Measurements from ENCODE around the gene PSMB10.

DNA sequence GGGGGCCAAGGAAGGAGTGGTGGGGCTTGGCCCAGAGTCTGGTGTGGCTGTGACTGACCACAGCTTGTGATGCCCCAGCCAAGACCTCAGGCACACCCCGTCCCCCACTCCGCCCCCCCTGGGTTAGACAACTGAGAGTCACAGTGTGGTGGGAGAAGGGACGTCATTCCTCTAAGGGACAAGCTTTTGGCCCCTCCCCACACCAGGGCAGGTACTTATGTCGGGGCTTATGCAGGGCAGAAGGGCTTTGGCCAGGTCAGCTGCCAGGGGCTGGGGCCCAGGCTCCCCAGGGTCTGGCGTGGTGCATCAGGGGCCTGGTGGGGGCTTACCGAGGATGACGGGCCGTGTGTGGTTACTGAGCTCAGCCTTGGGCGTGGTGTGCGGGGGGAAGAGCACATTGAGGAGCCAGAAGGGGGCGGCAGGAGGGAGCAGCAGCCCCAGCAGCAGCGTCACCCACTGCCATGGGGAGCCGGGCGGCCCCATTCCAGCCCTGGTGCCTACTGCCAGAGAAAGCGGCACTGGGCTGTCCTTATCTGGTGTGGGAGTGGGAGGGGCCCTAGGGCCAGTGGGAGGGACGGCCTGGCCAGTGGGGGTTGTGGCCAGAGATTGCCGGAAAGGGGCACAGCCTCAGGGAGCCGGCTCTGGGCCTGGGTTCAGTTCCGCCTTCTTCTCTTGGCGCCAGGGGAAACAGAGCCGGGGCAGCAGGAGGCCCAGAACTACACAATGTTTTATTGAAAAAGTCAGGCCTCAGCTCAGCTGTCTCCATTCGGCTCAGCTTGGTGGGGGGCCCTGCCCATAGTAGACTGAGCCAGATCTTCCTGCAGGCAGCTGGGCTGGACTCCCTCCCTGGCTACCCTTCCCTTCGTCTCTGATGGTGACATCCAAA is 7.2 kb upstream of the PSMB10 start, which contains the start of gene LCAT:
- TF ChIP-seq CEBPB (IDR thresholded peaks at IDR 0.05; ENCODE audit: low read depth) = no peak
- no peak for TF ChIP-seq POLR2A (IDR thresholded peaks at IDR 0.05; ENCODE audit: borderline replicate concordance, extremely low read depth, insufficient read depth, insufficient read length)
- TF ChIP-seq, protein P1, sequence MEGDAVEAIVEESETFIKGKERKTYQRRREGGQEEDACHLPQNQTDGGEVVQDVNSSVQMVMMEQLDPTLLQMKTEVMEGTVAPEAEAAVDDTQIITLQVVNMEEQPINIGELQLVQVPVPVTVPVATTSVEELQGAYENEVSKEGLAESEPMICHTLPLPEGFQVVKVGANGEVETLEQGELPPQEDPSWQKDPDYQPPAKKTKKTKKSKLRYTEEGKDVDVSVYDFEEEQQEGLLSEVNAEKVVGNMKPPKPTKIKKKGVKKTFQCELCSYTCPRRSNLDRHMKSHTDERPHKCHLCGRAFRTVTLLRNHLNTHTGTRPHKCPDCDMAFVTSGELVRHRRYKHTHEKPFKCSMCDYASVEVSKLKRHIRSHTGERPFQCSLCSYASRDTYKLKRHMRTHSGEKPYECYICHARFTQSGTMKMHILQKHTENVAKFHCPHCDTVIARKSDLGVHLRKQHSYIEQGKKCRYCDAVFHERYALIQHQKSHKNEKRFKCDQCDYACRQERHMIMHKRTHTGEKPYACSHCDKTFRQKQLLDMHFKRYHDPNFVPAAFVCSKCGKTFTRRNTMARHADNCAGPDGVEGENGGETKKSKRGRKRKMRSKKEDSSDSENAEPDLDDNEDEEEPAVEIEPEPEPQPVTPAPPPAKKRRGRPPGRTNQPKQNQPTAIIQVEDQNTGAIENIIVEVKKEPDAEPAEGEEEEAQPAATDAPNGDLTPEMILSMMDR (IDR thresholded peaks at IDR 0.05 in 2 of 3, conservative IDR thresholded peaks at IDR 0.05 in 1 of 3; ENCODE audit: borderline replicate concordance in 1 of 3, insufficient read depth in 1 of 3, low read depth in 2 of 3, low read length in 2 of 3) = no peak
- TF ChIP-seq EZH2 (IDR thresholded peaks at IDR 0.05) = no peak
- no peak for TF ChIP-seq POLR2AphosphoS5 (IDR thresholded peaks at IDR 0.05; ENCODE audit: low read depth, low read length)

Data from HCT116 (cell line).